Gastrocnemius medialis (tissue), 4 donors: ENCODE data around the gene SLC66A1.

Experiments used
- CTCF ChIP-seq, 5 experiments: fragments of 450-650 bp in 3 of 5; fragments of 200-600 bp in 2 of 5; sonication (generic) in 2 of 5; IDR thresholded peaks in 4 of 5; conservative IDR thresholded peaks in 1 of 5; 1 replicate in 4 of 5; 2 replicates in 1 of 5; pipeline ENCODE4 v1.5.1; 2016 to 2019; ENCODE audit warnings: antibody characterized with exemption in 5 of 5, mild to moderate bottlenecking in 3 of 5, moderate library complexity in 3 of 5
- POLR2A ChIP-seq, 2 donors: fragments of 450-650 bp; IDR thresholded peaks; one replicate each; pipeline ENCODE4 v1.6.1; 2017; ENCODE audit warnings: antibody characterized with exemption in 2 of 2, mild to moderate bottlenecking in 2 of 2, moderate library complexity in 2 of 2

- TF ChIP-seq CTCF (IDR thresholded peaks at IDR 0.05 in 4 of 5, conservative IDR thresholded peaks at IDR 0.05 in 1 of 5) (no peak), POLR2A (IDR thresholded peaks at IDR 0.05) (no peak)
Measured at GRCh38 chr1:19332832-19333231, 20.7 kb downstream of the SLC66A1 start.
